ENCODE data around the gene SEMA3A. TPM values are rescaled to one million over a fixed set of nuclear protein-coding genes. Genes with fewer than 3 reads are reported as not detected.

The SEMA3A gene
- total RNA-seq, 4 donors from 2014 or later = 0.15 to 4.6 (median 0.69) TPM

DNA sequence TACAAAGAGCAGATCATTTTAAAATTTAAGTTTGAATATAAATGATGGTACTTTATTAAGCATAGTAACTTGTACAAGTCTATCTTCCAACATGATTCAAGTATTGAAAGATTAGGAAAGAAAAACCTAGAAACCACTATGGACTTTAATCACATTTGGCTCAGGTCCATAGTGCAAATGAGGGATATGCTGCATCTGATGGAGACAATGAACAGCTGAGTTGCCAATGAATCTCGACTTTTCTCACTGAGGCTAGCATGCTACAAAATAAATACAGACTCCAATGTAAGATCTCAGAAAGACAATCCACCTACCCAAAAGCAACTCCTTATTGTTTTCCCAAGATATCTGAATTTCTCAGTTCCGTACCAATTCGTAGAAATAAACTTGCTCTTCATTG lies 89.8 kb downstream of the SEMA3A start:
- intact Hi-C loops (cut with DNase I) = no loop called here
- no peak for TF ChIP-seq POLR2A (IDR thresholded peaks at IDR 0.05)
- TF ChIP-seq, protein P1, sequence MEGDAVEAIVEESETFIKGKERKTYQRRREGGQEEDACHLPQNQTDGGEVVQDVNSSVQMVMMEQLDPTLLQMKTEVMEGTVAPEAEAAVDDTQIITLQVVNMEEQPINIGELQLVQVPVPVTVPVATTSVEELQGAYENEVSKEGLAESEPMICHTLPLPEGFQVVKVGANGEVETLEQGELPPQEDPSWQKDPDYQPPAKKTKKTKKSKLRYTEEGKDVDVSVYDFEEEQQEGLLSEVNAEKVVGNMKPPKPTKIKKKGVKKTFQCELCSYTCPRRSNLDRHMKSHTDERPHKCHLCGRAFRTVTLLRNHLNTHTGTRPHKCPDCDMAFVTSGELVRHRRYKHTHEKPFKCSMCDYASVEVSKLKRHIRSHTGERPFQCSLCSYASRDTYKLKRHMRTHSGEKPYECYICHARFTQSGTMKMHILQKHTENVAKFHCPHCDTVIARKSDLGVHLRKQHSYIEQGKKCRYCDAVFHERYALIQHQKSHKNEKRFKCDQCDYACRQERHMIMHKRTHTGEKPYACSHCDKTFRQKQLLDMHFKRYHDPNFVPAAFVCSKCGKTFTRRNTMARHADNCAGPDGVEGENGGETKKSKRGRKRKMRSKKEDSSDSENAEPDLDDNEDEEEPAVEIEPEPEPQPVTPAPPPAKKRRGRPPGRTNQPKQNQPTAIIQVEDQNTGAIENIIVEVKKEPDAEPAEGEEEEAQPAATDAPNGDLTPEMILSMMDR (IDR thresholded peaks at IDR 0.05) = no peak
- no peaks in the 10 kb centered on the region for H3K9me3 ChIP-seq
- no peaks in the 10 kb centered on the region for H3K36me3 ChIP-seq
- no peak for DNase-seq
- no peak overlapping the region for H3K4me3 ChIP-seq
- H3K4me1 ChIP-seq = no peaks in the 10 kb centered on the region
- WGBS, 2 donors = 57 to 79% methylated on average over 3 of the region's 3 CpGs
- H3K27me3 ChIP-seq = no peaks in the 10 kb centered on the region
- no peak overlapping the region for H3K27ac ChIP-seq

DNA sequence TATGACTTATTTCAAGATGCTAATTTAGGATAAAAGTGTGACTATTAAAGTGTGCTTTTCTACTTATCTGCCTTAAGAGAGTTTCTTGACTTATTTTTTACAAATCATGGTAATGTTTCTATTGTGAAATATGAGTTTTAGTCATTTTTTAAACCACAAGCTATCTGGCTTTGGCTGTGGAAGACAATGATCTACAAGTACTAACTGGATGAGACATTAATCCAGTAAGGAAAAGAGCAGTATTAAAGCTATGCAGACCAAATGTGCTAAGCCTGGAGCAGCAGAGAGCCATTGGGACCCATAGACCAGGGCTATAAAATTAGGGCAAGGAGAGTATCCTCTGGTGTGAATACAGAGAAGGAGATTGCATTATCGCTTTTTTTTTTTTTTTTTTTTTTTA lies 92.4 kb downstream of the SEMA3A start:
- WGBS, 2 donors = 80 to 95% methylated on average over 1 of the region's 1 CpG
- Histone ChIP-seq H3K4me1 (no peaks in the 10 kb centered on the region), H3K36me3 (no peaks in the 10 kb centered on the region), H3K9me3 (no peaks in the 10 kb centered on the region), H3K27me3 (no peaks in the 10 kb centered on the region), H3K4me3 (no peak overlapping the region), H3K27ac (no peak overlapping the region)
- TF ChIP-seq, protein P1 (IDR thresholded peaks at IDR 0.05) = no peak
- TF ChIP-seq POLR2A (IDR thresholded peaks at IDR 0.05) = no peak
- intact Hi-C loops (cut with DNase I) = no loop called here
- no peak for DNase-seq

DNA sequence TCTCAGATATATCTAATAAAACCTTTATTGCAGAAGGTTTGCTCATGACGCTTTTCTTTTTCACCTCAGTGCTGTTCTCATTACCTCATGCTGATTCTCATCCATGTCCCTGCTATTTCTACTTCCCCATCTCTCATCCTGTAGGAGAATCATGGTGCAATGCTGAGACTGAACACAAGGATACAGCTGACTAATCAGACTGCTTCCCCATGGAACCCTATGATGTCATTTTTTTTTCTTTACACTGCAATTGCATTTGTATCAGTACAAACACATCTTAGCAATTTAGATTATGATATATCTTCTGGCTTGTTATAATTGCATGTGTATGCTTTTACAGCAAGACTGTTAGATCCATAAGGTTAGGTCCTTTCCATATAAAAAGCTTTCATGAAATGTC lies 93.7 kb downstream of the SEMA3A start:
- intact Hi-C loops (cut with DNase I) = no loop called here
- WGBS, 2 donors = 88 to 94% methylated on average over 1 of the region's 1 CpG
- Histone ChIP-seq H3K9me3 (no peaks in the 10 kb centered on the region), H3K27ac (no peak overlapping the region), H3K4me1 (no peaks in the 10 kb centered on the region), H3K36me3 (no peaks in the 10 kb centered on the region), H3K4me3 (no peak overlapping the region), H3K27me3 (no peaks in the 10 kb centered on the region)
- no peak for DNase-seq
- TF ChIP-seq, protein P1 (IDR thresholded peaks at IDR 0.05) = peak in 1 of 6 experiments; percentile 9
- no peak for TF ChIP-seq POLR2A (IDR thresholded peaks at IDR 0.05)

DNA sequence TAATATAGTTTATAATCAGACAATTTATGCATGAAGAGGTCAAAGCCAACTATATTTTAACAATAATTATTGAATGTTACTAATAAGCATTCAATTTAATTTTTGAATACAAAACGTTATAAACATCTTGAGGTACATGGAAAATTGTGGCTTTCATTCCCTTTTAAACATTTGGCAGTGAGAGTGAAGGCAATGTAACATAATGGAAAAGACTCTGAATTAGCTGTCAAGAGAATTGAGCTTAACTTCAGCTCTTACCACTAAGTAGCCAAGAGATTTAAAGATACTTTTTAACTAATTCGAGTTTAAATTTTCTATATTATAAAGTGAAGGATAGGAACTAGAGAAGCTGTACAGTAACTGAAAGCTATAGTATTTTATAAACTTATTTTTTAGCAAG lies 98.6 kb downstream of the SEMA3A start:
- Histone ChIP-seq H3K27ac (no peak overlapping the region), H3K9me3 (no peaks in the 10 kb centered on the region), H3K36me3 (no peaks in the 10 kb centered on the region), H3K4me1 (no peaks in the 10 kb centered on the region), H3K27me3 (no peaks in the 10 kb centered on the region), H3K4me3 (no peak overlapping the region)
- intact Hi-C loops (cut with DNase I) = no loop called here
- no peak for DNase-seq
- WGBS, 2 donors = 58 to 64% methylated on average over 2 of the region's 2 CpGs
- TF ChIP-seq, protein P1 (IDR thresholded peaks at IDR 0.05) = no peak
- no peak for TF ChIP-seq POLR2A (IDR thresholded peaks at IDR 0.05)

DNA sequence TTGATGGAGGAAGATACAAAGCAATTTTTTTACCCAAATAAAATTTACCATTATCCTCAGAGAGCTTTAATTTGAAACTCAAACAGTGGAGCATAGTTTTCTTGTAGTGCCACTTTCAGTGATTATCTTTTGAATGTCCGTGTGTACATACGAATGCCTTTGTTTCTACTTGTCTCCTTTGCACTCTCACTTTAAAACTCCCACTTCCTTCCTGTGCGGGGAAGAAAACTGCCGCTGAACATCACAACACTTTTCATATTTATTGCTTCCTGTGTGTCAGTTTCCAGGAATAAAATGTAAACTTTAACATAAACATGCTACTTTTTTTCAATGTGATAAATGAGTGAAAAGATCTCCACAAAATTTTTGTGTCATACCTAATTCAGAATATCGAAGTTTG lies 102.4 kb downstream of the SEMA3A start:
- Histone ChIP-seq H3K27ac (no peak overlapping the region), H3K4me1 (no peaks in the 10 kb centered on the region), H3K9me3 (no peaks in the 10 kb centered on the region), H3K36me3 (no peaks in the 10 kb centered on the region), H3K27me3 (no peaks in the 10 kb centered on the region), H3K4me3 (peak overlapping the region in 1 of 4 donors; percentile 21)
- DNase-seq = no peak
- WGBS, 2 donors = 9 to 15% methylated on average over 5 of the region's 5 CpGs
- intact Hi-C loops (cut with DNase I) = no loop called here
- TF ChIP-seq, protein P1 (IDR thresholded peaks at IDR 0.05) = no peak
- no peak for TF ChIP-seq POLR2A (IDR thresholded peaks at IDR 0.05)

All from esophagus squamous epithelium (tissue), 5 donors.